ENCODE measurements around the gene OGDHL.

GRCh38 chr10:49749144-49749543 lies 13.0 kb downstream of the OGDHL start:
- no peak for TF ChIP-seq POLR2A (IDR thresholded peaks at IDR 0.05)
- TF ChIP-seq, protein P1, sequence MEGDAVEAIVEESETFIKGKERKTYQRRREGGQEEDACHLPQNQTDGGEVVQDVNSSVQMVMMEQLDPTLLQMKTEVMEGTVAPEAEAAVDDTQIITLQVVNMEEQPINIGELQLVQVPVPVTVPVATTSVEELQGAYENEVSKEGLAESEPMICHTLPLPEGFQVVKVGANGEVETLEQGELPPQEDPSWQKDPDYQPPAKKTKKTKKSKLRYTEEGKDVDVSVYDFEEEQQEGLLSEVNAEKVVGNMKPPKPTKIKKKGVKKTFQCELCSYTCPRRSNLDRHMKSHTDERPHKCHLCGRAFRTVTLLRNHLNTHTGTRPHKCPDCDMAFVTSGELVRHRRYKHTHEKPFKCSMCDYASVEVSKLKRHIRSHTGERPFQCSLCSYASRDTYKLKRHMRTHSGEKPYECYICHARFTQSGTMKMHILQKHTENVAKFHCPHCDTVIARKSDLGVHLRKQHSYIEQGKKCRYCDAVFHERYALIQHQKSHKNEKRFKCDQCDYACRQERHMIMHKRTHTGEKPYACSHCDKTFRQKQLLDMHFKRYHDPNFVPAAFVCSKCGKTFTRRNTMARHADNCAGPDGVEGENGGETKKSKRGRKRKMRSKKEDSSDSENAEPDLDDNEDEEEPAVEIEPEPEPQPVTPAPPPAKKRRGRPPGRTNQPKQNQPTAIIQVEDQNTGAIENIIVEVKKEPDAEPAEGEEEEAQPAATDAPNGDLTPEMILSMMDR (IDR thresholded peaks at IDR 0.05), result no peak

All from esophagus squamous epithelium (tissue), 4 donors.